K562 (cell line): ENCODE data around the gene KRTAP19-8. TPM values are rescaled to one million over a fixed set of nuclear protein-coding genes. Genes with fewer than 3 reads are reported as not detected.

Experiments
- ATAC-seq: fragments of 200-7000 bp; cut with Tn5 transposase; 3 replicates; pipeline ENCODE4 v1.9.1; 2020; ENCODE audit warnings: moderate library complexity
- BruUV-seq: library from RNA; stranded (reverse); fragments of 400-500 nt; replicated peaks from 2 replicates; lab custom pipeline; 2021; lab: Mats Ljungman, UMichigan
- CTCF ChIA-PET: fragments of 300-600 bp; formaldehyde crosslinking; extraction: SDS; loops from one replicate; lab custom pipeline; 2021; ENCODE audit warnings: low intra/inter-chr PET ratio; lab: Yijun Ruan, JAX
- POLR2A ChIA-PET: fragments of 300-600, 350-650 bp; sonication (Branson Sonifier 250); formaldehyde crosslinking; extraction: SDS; loops from one replicate; lab custom pipeline; 2021; ENCODE audit warnings: antibody characterized with exemption, inconsistent platforms; lab: Yijun Ruan, JAX
- DNase-seq, 4 experiments: peaks; one replicate each; pipeline versions ENCODE4 v3.0.0 to v3.0.0-alpha.2; 2011 to 2018; ENCODE audit warnings: low spot score in 3 of 4, mixed read lengths in 3 of 4; ENCODE audit errors: extremely low read depth in 1 of 4
- FAIRE-seq: peaks from 2 replicates; lab custom pipeline; 2011; peaks lifted over from hg19 to GRCh38; lab: Jason Lieb, UNC
- H2AFZ ChIP-seq: 2 replicates; pipeline ENCODE4 v1.6.0; 2011; ENCODE audit warnings: low read depth, low read length, control low read depth, inconsistent platforms
- H3K27ac ChIP-seq: fragments of 200-600 bp; 3 replicates; pipeline ENCODE4 v1.8.0; 2011; ENCODE audit warnings: low read depth, mild to moderate bottlenecking, control low read depth, inconsistent platforms, low read length, moderate library complexity, mixed read lengths; ENCODE audit errors: extremely low read depth
- H3K27me3 ChIP-seq, 2 experiments: fragments of 300-600 bp in 1 of 2; 2 replicates in 1 of 2; 3 replicates in 1 of 2; pipeline versions ENCODE4 v1.6.0 to v1.8.0; 2011; ENCODE audit warnings: inconsistent platforms in 2 of 2, low read length in 2 of 2, mild to moderate bottlenecking in 1 of 2, mixed read lengths in 1 of 2, moderate library complexity in 1 of 2; ENCODE audit not compliant: control insufficient read depth in 2 of 2, insufficient read depth in 2 of 2
- H3K36me3 ChIP-seq: fragments of 300-600 bp; 3 replicates; pipeline ENCODE4 v1.8.0; 2011; ENCODE audit warnings: mild to moderate bottlenecking, low read length, inconsistent platforms; ENCODE audit not compliant: control insufficient read depth, insufficient read depth
- H3K4me1 ChIP-seq, 2 experiments: fragments of 200-600 bp in 1 of 2; replicated peaks in 1 of 2; 2 replicates in 1 of 2; 3 replicates in 1 of 2; pipeline versions ENCODE4 v1.5.1 to v1.8.0; 2011; ENCODE audit warnings: inconsistent platforms in 2 of 2, low read length in 2 of 2, mild to moderate bottlenecking in 1 of 2, mixed read lengths in 1 of 2, moderate library complexity in 1 of 2; ENCODE audit not compliant: control insufficient read depth in 2 of 2, insufficient read depth in 2 of 2
- H3K4me2 ChIP-seq: 2 replicates; pipeline ENCODE4 v1.6.1; 2011; ENCODE audit warnings: low read length, control low read depth, inconsistent platforms, mixed read lengths; ENCODE audit not compliant: insufficient read depth
- H3K4me3 ChIP-seq: fragments of 200-600 bp; sonication (generic), shearing (Covaris generic); 2 replicates; pipeline ENCODE4 v1.5.1; 2016; ENCODE audit warnings: control low read depth, inconsistent platforms
- H3K79me2 ChIP-seq: fragments of 200-600 bp; 3 replicates; pipeline ENCODE4 v1.8.0; 2011; ENCODE audit warnings: low read length, inconsistent platforms; ENCODE audit not compliant: control insufficient read depth, insufficient read depth
- H3K9ac ChIP-seq, 2 experiments: 2 replicates each; pipeline versions ENCODE4 v1.6.0 to v1.6.1; 2011; ENCODE audit warnings: low read depth in 2 of 2, low read length in 2 of 2, control low read depth in 1 of 2, inconsistent platforms in 1 of 2, mild to moderate bottlenecking in 1 of 2, mixed read lengths in 1 of 2; ENCODE audit not compliant: insufficient read depth in 1 of 2
- H3K9me1 ChIP-seq: one replicate; pipeline ENCODE4 v1.6.0; 2011; ENCODE audit warnings: inconsistent platforms, mild to moderate bottlenecking, low read length, moderate library complexity; ENCODE audit not compliant: control insufficient read depth, insufficient read depth
- H3K9me3 ChIP-seq: replicated peaks from 2 replicates; pipeline ENCODE4 v1.5.1; 2011; ENCODE audit warnings: low read depth, low read length, inconsistent platforms; ENCODE audit not compliant: control insufficient read depth, insufficient read depth
- H4K20me1 ChIP-seq: replicated peaks from 2 replicates; pipeline ENCODE4 v1.6.1; 2011; ENCODE audit warnings: low read length, inconsistent platforms, mixed read lengths; ENCODE audit not compliant: control insufficient read depth, insufficient read depth
- BRCA1 ChIP-seq, 2 experiments: fragments of 450-650 bp in 1 of 2; sonication (generic) in 1 of 2; formaldehyde crosslinking in 1 of 2; IDR thresholded peaks; 2 replicates each; pipeline versions ENCODE4 v1.5.0 to v1.6.1; 2017 to 2020; ENCODE audit warnings: mild to moderate bottlenecking in 1 of 2, missing genetic modification reagents in 1 of 2
- CXXC5 ChIP-seq: fragments of 250-450 bp; sonication (Bioruptor Pico); IDR thresholded peaks from 2 replicates; pipeline ENCODE4 v1.8.0; 2022; ENCODE audit warnings: inconsistent platforms, mild to moderate bottlenecking, moderate library complexity
- MECOM ChIP-seq: fragments of 250-450 bp; sonication (Bioruptor Pico); IDR thresholded peaks from 2 replicates; pipeline ENCODE4 v1.8.0; 2022; ENCODE audit warnings: inconsistent platforms
- NR2C2 ChIP-seq, 2 experiments: fragments of 200-800 bp in 1 of 2; sonication (Bioruptor generic) in 1 of 2; sonication (generic) in 1 of 2; formaldehyde crosslinking in 1 of 2; IDR thresholded peaks; 2 replicates each; pipeline versions ENCODE4 v1.6.1 to v1.8.0; 2016 to 2022; ENCODE audit warnings: mild to moderate bottlenecking in 1 of 2, missing compliant biosample characterization in 1 of 2, missing genetic modification characterization in 1 of 2, missing genetic modification reagents in 1 of 2
- NRF1 ChIP-seq, 2 experiments: fragments of 450-650 bp; IDR thresholded peaks in 1 of 2; conservative IDR thresholded peaks in 1 of 2; 2 replicates each; pipeline ENCODE4 v1.6.1; 2014; ENCODE audit warnings: mild to moderate bottlenecking in 2 of 2
- PCBP1 ChIP-seq: fragments of 200-400 bp; formaldehyde crosslinking; IDR thresholded peaks from 2 replicates; pipeline ENCODE4 v1.6.1; 2018; ENCODE audit warnings: mild to moderate bottlenecking, low read depth, low read length; ENCODE audit not compliant: poor library complexity, severe bottlenecking
- RAD21 ChIP-seq, 2 experiments: fragments of 250-450 bp in 1 of 2; fragments of 450-650 bp in 1 of 2; sonication (Bioruptor Pico) in 1 of 2; formaldehyde crosslinking in 1 of 2; IDR thresholded peaks in 1 of 2; conservative IDR thresholded peaks in 1 of 2; 2 replicates each; pipeline versions ENCODE4 v1.4.0 to v1.8.0; 2020 to 2022; ENCODE audit warnings: mild to moderate bottlenecking in 2 of 2, moderate library complexity in 1 of 2
- RFX1 ChIP-seq: fragments of 450-650 bp; IDR thresholded peaks from 2 replicates; pipeline ENCODE4 v1.6.1; 2016; ENCODE audit warnings: mild to moderate bottlenecking, moderate library complexity
- TAF1 ChIP-seq: IDR thresholded peaks from 2 replicates; pipeline ENCODE4 v1.6.1; 2011; ENCODE audit warnings: mild to moderate bottlenecking, low read length, moderate library complexity; ENCODE audit not compliant: insufficient read depth, control insufficient read depth, severe bottlenecking; ENCODE audit errors: extremely low read depth
- ZBTB8A ChIP-seq: fragments of 450-650 bp; IDR thresholded peaks from 2 replicates; pipeline ENCODE4 v1.6.1; 2018; ENCODE audit warnings: mild to moderate bottlenecking, moderate library complexity; ENCODE audit not compliant: partially characterized antibody
- ZNF175 ChIP-seq: fragments of 200-800 bp; sonication (Bioruptor generic); IDR thresholded peaks from 2 replicates; pipeline ENCODE4 v1.6.1; 2016; ENCODE audit warnings: low read depth, mild to moderate bottlenecking, missing genetic modification characterization, missing compliant biosample characterization
- ZNF3 ChIP-seq: fragments of 250-450 bp; sonication (Bioruptor Pico); IDR thresholded peaks from 2 replicates; pipeline ENCODE4 v1.5.0; 2021; ENCODE audit warnings: mild to moderate bottlenecking, moderate library complexity
- ZNF551 ChIP-seq: fragments of 250-450 bp; sonication (Bioruptor Pico); IDR thresholded peaks from 2 replicates; pipeline ENCODE4 v1.5.0; 2021; ENCODE audit warnings: mild to moderate bottlenecking, moderate library complexity
- WGBS: fragments of 100-300 bp; shearing (Covaris generic); methylation state at CpG from one replicate; pipeline ENCODE4 v1.1.6; 2016; ENCODE audit warnings: low coverage, mixed read lengths; ENCODE audit not compliant: insufficient coverage; ENCODE audit errors: missing lambda C conversion rate; 5-methylcytosine and 5-hydroxymethylcytosine counted together
- in situ Hi-C: fragments of 300-500 bp; cut with MboI; formaldehyde crosslinking; loops from 4 replicates; pipeline ENCODE4 v1.15.0; 2018; ENCODE audit warnings: inconsistent platforms, mixed read lengths
- intact Hi-C: fragments of 100-400 bp; cut with micrococcal nuclease; formaldehyde crosslinking; loops from 2 replicates; pipeline ENCODE4 v1.14.2; 2022
- polyA plus RNA-seq, 8 experiments: library from polyadenylated mRNA; depleted of rRNA in 4 of 8; stranded (reverse) in 5 of 8; unstranded in 3 of 8; fragments of >200 nt; fragmentation: Nextera tagmentation in 2 of 8; fragmentation: Illumina TruSeq in 1 of 8; extraction: Ambion mirVana in 2 of 8; extraction: Trizol in 1 of 8; gene quantifications; 2 replicates each; pipeline versions ENCODE4 v1.2.1 to v1.2.3, GENCODE V29; 2011 to 2014; ENCODE audit warnings: inconsistent platforms in 1 of 8, missing spikeins in 1 of 8
- total RNA-seq, 7 experiments: library from RNA; depleted of rRNA in 6 of 7; stranded (reverse); fragments of >200 nt in 6 of 7; fragmentation: Illumina TruSeq in 2 of 7; extraction: Trizol in 2 of 7; gene quantifications; 2 replicates each; pipeline versions ENCODE4 v1.2.1 to v1.2.3, GENCODE V29; 2011 to 2021; ENCODE audit warnings: low replicate concordance in 1 of 7
- TF ChIP-seq, protein P1 (sequence below): fragments of 450-650 bp; formaldehyde crosslinking; IDR thresholded peaks from 2 replicates; pipeline ENCODE4 v1.4.0; 2020; ENCODE audit warnings: mild to moderate bottlenecking, mixed read lengths
- TF ChIP-seq, protein P2 (sequence below): fragments of 250-450 bp; sonication (Bioruptor Pico); IDR thresholded peaks from 2 replicates; pipeline ENCODE4 v1.5.0; 2021
- TF ChIP-seq, protein P3 (sequence below): fragments of 250-450 bp; sonication (Bioruptor Pico); IDR thresholded peaks from 2 replicates; pipeline ENCODE4 v1.8.0; 2022; ENCODE audit warnings: inconsistent platforms
- TF ChIP-seq, protein P4 (sequence below): fragments of 250-450 bp; sonication (Bioruptor Pico); IDR thresholded peaks from 2 replicates; pipeline ENCODE4 v1.8.0; 2021; ENCODE audit warnings: moderate library complexity, mild to moderate bottlenecking, inconsistent platforms

The KRTAP19-8 gene
- total and polyA plus RNA-seq, 9 of the 15 experiments (the other 6 are each of a cell fraction or from before 2014, with no cell fraction given) = not detected

DNA sequence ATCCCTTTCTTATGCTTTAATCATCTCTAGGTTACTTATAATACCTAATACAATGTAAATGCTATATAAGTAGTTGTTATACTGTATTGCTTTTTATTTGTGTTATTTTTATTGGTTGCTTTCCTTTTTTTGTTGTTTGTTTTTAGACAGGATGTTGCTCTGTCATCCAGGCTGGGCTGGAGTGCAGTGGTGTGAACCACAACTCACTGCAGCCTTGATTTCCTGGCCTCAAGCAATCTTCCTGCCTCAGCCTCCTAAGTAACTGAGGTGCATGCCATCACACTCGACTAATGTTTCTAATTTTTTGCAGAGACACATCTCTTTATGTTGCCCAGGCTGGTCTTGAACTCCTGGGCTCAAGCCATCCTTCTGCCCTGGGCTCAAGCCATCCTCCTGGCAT is 26.9 kb downstream of the KRTAP19-8 start (continued):
- no peak for TF ChIP-seq MECOM (CRISPR knock-in tag)
- no peak for TF ChIP-seq RAD21 (CRISPR knock-in tag; conservative IDR thresholded peaks at IDR 0.05 in 1 of 2, IDR thresholded peaks at IDR 0.05 in 1 of 2)
- TF ChIP-seq, protein P1, sequence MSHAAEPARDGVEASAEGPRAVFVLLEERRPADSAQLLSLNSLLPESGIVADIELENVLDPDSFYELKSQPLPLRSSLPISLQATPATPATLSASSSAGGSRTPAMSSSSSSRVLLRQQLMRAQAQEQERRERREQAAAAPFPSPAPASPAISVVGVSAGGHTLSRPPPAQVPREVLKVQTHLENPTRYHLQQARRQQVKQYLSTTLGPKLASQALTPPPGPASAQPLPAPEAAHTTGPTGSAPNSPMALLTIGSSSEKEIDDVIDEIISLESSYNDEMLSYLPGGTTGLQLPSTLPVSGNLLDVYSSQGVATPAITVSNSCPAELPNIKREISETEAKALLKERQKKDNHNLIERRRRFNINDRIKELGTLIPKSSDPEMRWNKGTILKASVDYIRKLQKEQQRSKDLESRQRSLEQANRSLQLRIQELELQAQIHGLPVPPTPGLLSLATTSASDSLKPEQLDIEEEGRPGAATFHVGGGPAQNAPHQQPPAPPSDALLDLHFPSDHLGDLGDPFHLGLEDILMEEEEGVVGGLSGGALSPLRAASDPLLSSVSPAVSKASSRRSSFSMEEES (CRISPR knock-in tag) = no peak

DNA sequence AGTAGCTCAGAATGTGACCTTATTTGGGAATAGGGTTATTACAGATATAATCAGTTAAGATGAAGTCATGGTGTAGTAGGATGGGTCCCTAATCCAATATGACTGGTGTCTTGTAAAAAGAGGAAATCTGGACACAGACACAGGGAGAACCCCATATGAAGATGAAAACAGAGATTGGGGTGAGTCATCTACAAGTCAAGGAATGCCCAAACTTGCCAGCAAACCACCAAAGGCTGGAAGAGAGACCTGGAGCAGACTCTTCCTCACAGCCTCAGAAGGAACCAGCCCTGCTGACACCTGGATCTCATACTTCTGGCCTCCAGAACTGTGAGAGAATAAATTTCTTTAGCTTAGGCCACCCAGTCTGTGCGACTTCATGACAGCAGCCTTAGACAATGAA is 29.9 kb downstream of the KRTAP19-8 start:
- Histone ChIP-seq H3K79me2 (no peaks in the 10 kb centered on the region), H3K9me3 (no peaks in the 10 kb centered on the region), H3K9ac (no peak overlapping the region), H4K20me1 (no peaks in the 10 kb centered on the region), H3K9me1 (no peaks in the 10 kb centered on the region), H3K27ac (no peak overlapping the region), H2AFZ (no peak overlapping the region), H3K36me3 (no peaks in the 10 kb centered on the region), H3K4me2 (no peak overlapping the region), H3K4me1 (no peaks in the 10 kb centered on the region), H3K27me3 (no peaks in the 10 kb centered on the region), H3K4me3 (no peak overlapping the region)
- DNase-seq (no peak), ATAC-seq (no peak), FAIRE-seq (no peak)
- ChIA-PET POLR2A (no interaction called here), CTCF (no interaction called here)
- BruUV-seq = no TSS peak
- intact Hi-C loops = no loop called here
- 0% methylated on average over 1 of the region's 1 CpG for WGBS
- in situ Hi-C loops = no loop called here
- TF ChIP-seq, protein P2, sequence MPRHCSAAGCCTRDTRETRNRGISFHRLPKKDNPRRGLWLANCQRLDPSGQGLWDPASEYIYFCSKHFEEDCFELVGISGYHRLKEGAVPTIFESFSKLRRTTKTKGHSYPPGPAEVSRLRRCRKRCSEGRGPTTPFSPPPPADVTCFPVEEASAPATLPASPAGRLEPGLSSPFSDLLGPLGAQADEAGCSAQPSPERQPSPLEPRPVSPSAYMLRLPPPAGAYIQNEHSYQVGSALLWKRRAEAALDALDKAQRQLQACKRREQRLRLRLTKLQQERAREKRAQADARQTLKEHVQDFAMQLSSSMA (CRISPR knock-in tag) = no peak
- TF ChIP-seq RFX1 = no peak
- no peak for TF ChIP-seq TAF1
- no peak for TF ChIP-seq NR2C2 (CRISPR knock-in tag; IDR thresholded peaks at IDR 0.05)
- no peak for TF ChIP-seq NR2C2 (tag; IDR thresholded peaks at IDR 0.05)
- no peak for TF ChIP-seq BRCA1 (IDR thresholded peaks at IDR 0.05)
- TF ChIP-seq BRCA1 (CRISPR knock-in tag; IDR thresholded peaks at IDR 0.05) = no peak
- TF ChIP-seq, protein P3, sequence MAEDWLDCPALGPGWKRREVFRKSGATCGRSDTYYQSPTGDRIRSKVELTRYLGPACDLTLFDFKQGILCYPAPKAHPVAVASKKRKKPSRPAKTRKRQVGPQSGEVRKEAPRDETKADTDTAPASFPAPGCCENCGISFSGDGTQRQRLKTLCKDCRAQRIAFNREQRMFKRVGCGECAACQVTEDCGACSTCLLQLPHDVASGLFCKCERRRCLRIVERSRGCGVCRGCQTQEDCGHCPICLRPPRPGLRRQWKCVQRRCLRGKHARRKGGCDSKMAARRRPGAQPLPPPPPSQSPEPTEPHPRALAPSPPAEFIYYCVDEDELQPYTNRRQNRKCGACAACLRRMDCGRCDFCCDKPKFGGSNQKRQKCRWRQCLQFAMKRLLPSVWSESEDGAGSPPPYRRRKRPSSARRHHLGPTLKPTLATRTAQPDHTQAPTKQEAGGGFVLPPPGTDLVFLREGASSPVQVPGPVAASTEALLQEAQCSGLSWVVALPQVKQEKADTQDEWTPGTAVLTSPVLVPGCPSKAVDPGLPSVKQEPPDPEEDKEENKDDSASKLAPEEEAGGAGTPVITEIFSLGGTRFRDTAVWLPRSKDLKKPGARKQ (CRISPR knock-in tag) = no peak
- no peak for TF ChIP-seq NRF1 (conservative IDR thresholded peaks at IDR 0.05 in 1 of 2, IDR thresholded peaks at IDR 0.05 in 1 of 2)
- no peak for TF ChIP-seq ZNF551 (CRISPR knock-in tag)
- no peak for TF ChIP-seq ZNF3 (CRISPR knock-in tag)
- TF ChIP-seq, protein P4, sequence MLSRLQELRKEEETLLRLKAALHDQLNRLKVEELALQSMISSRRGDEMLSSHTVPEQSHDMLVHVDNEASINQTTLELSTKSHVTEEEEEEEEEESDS (CRISPR knock-in tag) = no peak
- TF ChIP-seq ZBTB8A = no peak
- TF ChIP-seq CXXC5 = no peak
- TF ChIP-seq PCBP1 = no peak
- no peak for TF ChIP-seq ZNF175 (CRISPR knock-in tag)
